ENCODE data around the gene PKNOX1.
"Not testable (repeated sequence)": the region's sequence is repeated elsewhere in the genome, so short reads cannot be mapped to it uniquely, and the experiment has no call there.

Gene PKNOX1

GRCh38 chr21:43021191-43021590 lies 46.8 kb downstream of the PKNOX1 start:
- DNase-seq: no peak

GRCh38 chr21:43021756-43022600 lies 47.6 kb downstream of the PKNOX1 start:
- no peak for DNase-seq

- DNase-seq: no peak
Measured at GRCh38 chr21:43023175-43023574, 48.8 kb downstream of the PKNOX1 start.

- no peak for DNase-seq
Measured at GRCh38 chr21:43024439-43025136, 50.2 kb downstream of the PKNOX1 start.

GRCh38 chr21:43025636-43026180 lies 51.3 kb downstream of the PKNOX1 start:
- no peak for DNase-seq

- no peak for DNase-seq
Measured at GRCh38 chr21:43027846-43028731, 53.7 kb downstream of the PKNOX1 start.

GRCh38 chr21:43029785-43030184 lies 55.4 kb downstream of the PKNOX1 start:
- no peak for DNase-seq

- DNase-seq: no peak
Measured at GRCh38 chr21:43031121-43031619, 56.8 kb downstream of the PKNOX1 start.

- no peak for DNase-seq
Measured at GRCh38 chr21:43034101-43034500, 59.7 kb downstream of the PKNOX1 start.

- no peak for DNase-seq
Measured at GRCh38 chr21:43034826-43035225, 60.5 kb downstream of the PKNOX1 start.

- DNase-seq: not testable (repeated sequence)
Measured at GRCh38 chr21:43036889-43037288, 62.5 kb downstream of the PKNOX1 start.

GRCh38 chr21:43037918-43038658 lies 63.7 kb downstream of the PKNOX1 start:
- not testable (repeated sequence) for DNase-seq

- not testable (repeated sequence) for DNase-seq
Measured at GRCh38 chr21:43038659-43039044, 64.3 kb downstream of the PKNOX1 start.

- not testable (repeated sequence) for DNase-seq
Measured at GRCh38 chr21:43042169-43042568, 67.8 kb downstream of the PKNOX1 start.

- not testable (repeated sequence) for DNase-seq
Measured at GRCh38 chr21:43043291-43043690, 68.9 kb downstream of the PKNOX1 start.

- not testable (repeated sequence) for DNase-seq
Measured at GRCh38 chr21:43044547-43044946, 70.2 kb downstream of the PKNOX1 start.

GRCh38 chr21:43045165-43045875 lies 71.0 kb downstream of the PKNOX1 start:
- peak in 1 of 5 donors; percentile 23 for DNase-seq

- peak in 1 of 5 donors; percentile 14 for DNase-seq
Measured at GRCh38 chr21:43045876-43046821, 71.8 kb downstream of the PKNOX1 start.

- not testable (repeated sequence) for DNase-seq
Measured at GRCh38 chr21:43053112-43053511, 78.8 kb downstream of the PKNOX1 start.

Measured in T-helper 1 cell (primary cell).